ENCODE data around the gene PDCD1.

PDCD1 gene

GRCh38 chr2:241871538-241872312 lies 13.0 kb upstream of the PDCD1 start:
- H3K4me3 Mint-ChIP-seq, result no peak overlapping the region
- peaks cover 10% of the 10 kb centered on the region for H3K27me3 Mint-ChIP-seq (ENCODE audit: low read depth)
- TF ChIP-seq CTCF (IDR thresholded peaks at IDR 0.05; ENCODE audit: unreplicated experiment in 3 of 3), result no peak
- H3K4me1 Mint-ChIP-seq, result peaks cover 7% of the 10 kb centered on the region
- peaks cover 9% of the 10 kb centered on the region for H3K9me3 Mint-ChIP-seq
- H3K36me3 Mint-ChIP-seq (ENCODE audit: low read depth), result no peaks in the 10 kb centered on the region
- H3K27ac Mint-ChIP-seq, result no peak overlapping the region

GRCh38 chr2:241870611-241871537 lies 12.2 kb upstream of the PDCD1 start:
- no peaks in the 10 kb centered on the region for H3K36me3 Mint-ChIP-seq (ENCODE audit: low read depth)
- peaks cover 9% of the 10 kb centered on the region for H3K9me3 Mint-ChIP-seq
- peaks cover 10% of the 10 kb centered on the region for H3K27me3 Mint-ChIP-seq (ENCODE audit: low read depth)
- H3K4me1 Mint-ChIP-seq, result peaks cover 8% of the 10 kb centered on the region
- no peak for TF ChIP-seq CTCF (IDR thresholded peaks at IDR 0.05; ENCODE audit: unreplicated experiment in 3 of 3)
- no peak overlapping the region for H3K4me3 Mint-ChIP-seq
- H3K27ac Mint-ChIP-seq, result no peak overlapping the region

- Mint-ChIP-seq H3K9me3 (peaks cover 2% of the 10 kb centered on the region), H3K27ac (no peak overlapping the region), H3K4me3 (no peak overlapping the region), H3K36me3 (ENCODE audit: low read depth) (no peaks in the 10 kb centered on the region), H3K27me3 (ENCODE audit: low read depth) (peaks cover 10% of the 10 kb centered on the region), H3K4me1 (peaks cover 16% of the 10 kb centered on the region)
- TF ChIP-seq CTCF (IDR thresholded peaks at IDR 0.05; ENCODE audit: unreplicated experiment in 3 of 3), result no peak
Observed at GRCh38 chr2:241870081-241870541, 11.4 kb upstream of the PDCD1 start.

GRCh38 chr2:241869087-241869961 lies 10.6 kb upstream of the PDCD1 start, which contains the start of gene RTP5:
TSS of gene RTP5 (plus strand) at chr2:241869729. CDS start at chr2:241869757, 28 bp downstream.
- Mint-ChIP-seq H3K9me3 (peaks cover 2% of the 10 kb centered on the region), H3K36me3 (ENCODE audit: low read depth) (no peaks in the 10 kb centered on the region), H3K4me1 (peaks cover 22% of the 10 kb centered on the region), H3K4me3 (no peak within 1 kb of the TSS), H3K27me3 (ENCODE audit: low read depth) (peaks cover 17% of the 10 kb centered on the region), H3K27ac (no peak within 1 kb of the TSS)
- no peak for TF ChIP-seq CTCF (IDR thresholded peaks at IDR 0.05; ENCODE audit: unreplicated experiment in 3 of 3)

- no peaks in the 10 kb centered on the region for H3K36me3 Mint-ChIP-seq (ENCODE audit: low read depth)
- peaks cover 27% of the 10 kb centered on the region for H3K4me1 Mint-ChIP-seq
Observed at GRCh38 chr2:241868661-241869081, 10.0 kb upstream of the PDCD1 start.

More at GRCh38 chr2:241868661-241869081, 10.0 kb upstream of the PDCD1 start:
- Mint-ChIP-seq H3K9me3 (peaks cover 2% of the 10 kb centered on the region), H3K27me3 (ENCODE audit: low read depth) (peaks cover 17% of the 10 kb centered on the region), H3K27ac (no peak overlapping the region), H3K4me3 (no peak overlapping the region)
- no peak for TF ChIP-seq CTCF (IDR thresholded peaks at IDR 0.05; ENCODE audit: unreplicated experiment in 3 of 3)

All from nephron (organoid).